GM15510 (cell line): ENCODE measurements around the gene NT5C1A.

Experiments used
- POLR2A ChIP-seq: IDR thresholded peaks from 3 replicates; pipeline ENCODE4 v1.6.1; 2011; ENCODE audit warnings: borderline replicate concordance; ENCODE audit not compliant: insufficient read length; ENCODE audit errors: extremely low read depth

Gene NT5C1A

GRCh38 chr1:39694026-39694425 is 22.1 kb upstream of the NT5C1A start:
- no peak for TF ChIP-seq POLR2A

- no peak for TF ChIP-seq POLR2A
Measured at GRCh38 chr1:39692152-39693074, 20.5 kb upstream of the NT5C1A start.

- TF ChIP-seq POLR2A, result no peak
Measured at GRCh38 chr1:39691383-39692151, 19.7 kb upstream of the NT5C1A start, which contains the start of gene HPCAL4. HPCAL4 (minus strand) TSS chr1:39691433; CDS start chr1:39684603, 6,830 bp downstream.

GRCh38 chr1:39690794-39691382 is 19.0 kb upstream of the NT5C1A start:
- TF ChIP-seq POLR2A, result no peak

- no peak for TF ChIP-seq POLR2A
Measured at GRCh38 chr1:39690225-39690624, 18.3 kb upstream of the NT5C1A start.

GRCh38 chr1:39689635-39690034 is 17.7 kb upstream of the NT5C1A start:
- TF ChIP-seq POLR2A, result no peak

GRCh38 chr1:39689214-39689613 is 17.3 kb upstream of the NT5C1A start:
- no peak for TF ChIP-seq POLR2A

- no peak for TF ChIP-seq POLR2A
Measured at GRCh38 chr1:39688706-39689105, 16.8 kb upstream of the NT5C1A start.

GRCh38 chr1:39687243-39687642 is 15.3 kb upstream of the NT5C1A start:
- no peak for TF ChIP-seq POLR2A

- no peak for TF ChIP-seq POLR2A
Measured at GRCh38 chr1:39685071-39685470, 13.2 kb upstream of the NT5C1A start.

- no peak for TF ChIP-seq POLR2A
Measured at GRCh38 chr1:39684313-39684664, 12.4 kb upstream of the NT5C1A start.

GRCh38 chr1:39683591-39684312 is 11.8 kb upstream of the NT5C1A start:
- no peak for TF ChIP-seq POLR2A

GRCh38 chr1:39681999-39682398 is 10.1 kb upstream of the NT5C1A start:
- no peak for TF ChIP-seq POLR2A

GRCh38 chr1:39681294-39681693 is 9.4 kb upstream of the NT5C1A start:
- no peak for TF ChIP-seq POLR2A
